CD4-positive, alpha-beta T cell treated with Interleukin-2 at 100 ng/mL for 4 hours (primary cell): ENCODE results near the gene BEX2.
A peak's percentile ranks its signal among the peaks of the same experiment; 100 is the strongest.
"Not testable (repeated sequence)": the region's sequence is repeated elsewhere in the genome, so short reads cannot be mapped to it uniquely, and the experiment has no call there.

Source experiments
- DNase-seq: peaks from one replicate; pipeline ENCODE4 v3.0.0-alpha.2; 2020; ENCODE audit warnings: low spot score

The BEX2 gene

DNA sequence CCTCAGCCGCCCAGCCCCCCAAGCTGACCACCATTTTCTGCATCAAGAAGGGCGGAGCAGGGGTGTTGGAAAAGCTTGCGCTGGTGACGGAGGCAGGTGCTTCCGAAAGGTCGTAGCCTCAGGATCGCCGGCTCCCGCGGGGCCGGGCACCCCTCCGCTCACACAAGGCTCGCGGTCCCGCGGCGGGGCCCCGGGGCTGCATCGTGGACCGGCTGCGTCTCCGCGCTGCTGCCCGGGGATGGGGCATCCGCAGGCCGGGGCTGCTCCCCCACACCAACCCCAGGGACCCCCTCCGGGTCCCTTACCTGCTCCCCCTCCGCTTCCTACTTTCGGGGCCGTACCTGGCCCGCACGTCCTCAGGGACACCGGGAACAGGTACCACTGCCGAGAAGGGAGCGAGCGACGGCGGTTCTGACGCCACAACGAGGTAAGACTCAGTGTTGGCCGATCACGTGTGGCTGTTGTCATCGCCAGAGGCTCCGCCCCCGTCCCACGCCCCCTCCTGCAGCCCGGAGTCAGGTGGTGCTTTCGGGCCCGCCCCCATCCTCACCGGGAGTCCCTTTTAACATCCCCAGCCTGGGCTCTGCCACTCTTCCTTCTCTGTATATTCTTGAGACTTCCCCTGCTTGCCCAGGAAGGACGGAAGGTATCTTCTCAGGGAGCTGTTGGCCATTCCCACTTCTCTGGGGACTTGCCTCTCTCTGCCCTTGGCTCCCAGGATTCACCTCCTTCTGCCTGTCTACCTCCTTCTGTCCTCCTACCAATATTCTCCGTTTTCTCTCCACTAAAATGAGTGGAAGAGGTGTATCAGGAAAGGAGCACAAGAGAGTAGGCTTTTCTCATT lies at the start of gene BEX2:
BEX2 (minus strand) TSS at position 436 of the 844 bp plus-strand sequence. CDS start 1,014 bp downstream, outside the sequence.
- peak; percentile 77 for DNase-seq

GRCh38 chrX:103360092-103360491 lies 49.3 kb upstream of the BEX2 start:
- no peak for DNase-seq

GRCh38 chrX:103359605-103360004 lies 48.8 kb upstream of the BEX2 start:
- not testable (repeated sequence) for DNase-seq

DNA sequence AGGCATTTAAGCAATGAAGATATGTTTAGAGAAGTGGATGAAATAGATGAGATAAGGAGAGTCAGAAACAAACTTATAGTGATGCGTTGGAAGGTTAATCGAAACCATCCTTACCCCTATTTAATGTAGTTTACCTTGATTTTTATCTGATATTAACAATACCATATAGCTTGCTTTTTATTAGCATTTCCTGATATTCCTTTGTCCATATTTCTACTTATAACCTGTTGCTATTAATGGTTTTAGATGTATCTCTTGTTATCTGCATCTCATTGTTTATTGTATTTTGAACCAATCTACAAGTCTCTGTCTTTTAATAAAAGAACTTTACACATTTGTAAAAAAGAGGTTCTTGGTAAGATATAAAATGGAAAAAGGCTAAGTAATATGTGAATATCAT lies 47.1 kb upstream of the BEX2 start:
- no peak for DNase-seq

DNA sequence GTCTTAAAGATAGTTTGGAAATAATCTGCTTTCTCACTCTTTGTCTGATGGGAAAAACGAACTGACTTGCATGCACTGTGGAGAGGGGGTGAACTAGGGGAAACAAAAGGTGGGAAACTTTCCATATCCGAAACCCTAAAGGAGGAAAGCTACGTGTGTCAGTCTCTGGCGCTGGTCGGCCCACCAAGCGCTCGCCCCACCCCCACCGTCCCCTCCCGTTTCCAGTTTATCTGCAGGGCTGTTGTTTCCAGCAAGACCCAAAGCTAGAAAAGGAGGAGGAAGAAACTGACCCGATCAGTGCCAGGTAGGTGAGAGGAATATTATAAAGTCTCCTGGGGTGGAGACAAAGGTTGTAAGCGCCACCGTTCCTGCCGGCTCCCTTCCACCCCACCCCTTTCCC lies 46.1 kb upstream of the BEX2 start:
- no peak for DNase-seq

- DNase-seq, result no peak
Observed at GRCh38 chrX:103356130-103356798, 45.5 kb upstream of the BEX2 start, which contains the start of gene TCEAL9. Gene TCEAL9, plus strand, starts transcription at chrX:103356506. Its CDS starts 1,179 bp downstream, at chrX:103357685.

DNA sequence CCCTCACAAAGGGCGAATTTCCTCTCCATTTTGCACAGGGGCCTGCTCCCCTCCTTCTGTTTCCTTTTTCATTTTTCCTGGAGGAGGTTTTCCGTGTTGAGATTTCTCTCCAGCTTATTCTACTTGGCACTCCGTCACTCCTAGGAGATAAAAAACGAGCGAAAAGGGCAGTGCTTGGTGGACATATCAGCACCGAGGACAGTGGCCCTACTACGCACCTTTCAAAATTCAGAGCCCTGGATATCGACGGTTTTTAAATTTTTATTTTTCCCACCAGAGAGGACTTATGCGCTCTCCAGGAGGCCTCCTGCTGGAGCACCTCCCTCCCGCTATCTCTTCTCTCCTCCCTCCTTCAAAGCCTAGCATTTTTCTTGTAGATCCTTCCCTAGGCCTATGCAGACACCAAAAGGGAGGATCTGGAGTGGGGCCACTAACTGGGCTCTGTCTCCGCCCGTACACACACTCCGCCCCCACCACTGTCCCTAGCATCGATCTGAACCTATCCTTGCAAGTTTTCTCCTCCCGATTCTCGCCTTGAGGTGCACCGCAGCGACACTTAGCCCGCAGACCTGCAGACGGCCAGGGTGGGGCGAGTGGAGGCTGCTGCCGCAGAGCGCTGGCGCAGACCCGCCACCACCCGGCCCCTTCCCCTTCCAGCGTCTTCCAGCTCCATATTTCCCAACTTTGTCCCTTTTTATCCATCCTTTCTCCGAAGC lies 37.0 kb upstream of the BEX2 start:
- DNase-seq, result no peak

DNA sequence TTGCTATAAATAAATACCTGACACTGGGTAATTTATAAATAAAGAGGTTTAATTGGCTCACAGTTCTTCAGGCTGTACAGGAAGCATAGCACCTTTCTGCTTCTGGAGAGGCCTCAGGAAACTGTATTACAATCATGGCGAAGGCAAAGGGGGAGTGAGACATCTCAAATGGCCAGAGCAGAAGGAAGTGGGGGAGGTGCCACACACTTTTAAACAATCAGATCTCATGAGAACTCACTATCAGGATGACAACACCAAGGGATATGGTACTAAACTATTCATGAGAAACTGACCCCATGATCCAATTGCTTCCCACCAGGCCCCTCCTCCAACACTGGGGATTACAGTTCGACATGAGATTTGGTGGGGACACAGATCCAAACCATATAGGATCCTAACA lies 33.8 kb upstream of the BEX2 start:
- DNase-seq, result no peak

DNA sequence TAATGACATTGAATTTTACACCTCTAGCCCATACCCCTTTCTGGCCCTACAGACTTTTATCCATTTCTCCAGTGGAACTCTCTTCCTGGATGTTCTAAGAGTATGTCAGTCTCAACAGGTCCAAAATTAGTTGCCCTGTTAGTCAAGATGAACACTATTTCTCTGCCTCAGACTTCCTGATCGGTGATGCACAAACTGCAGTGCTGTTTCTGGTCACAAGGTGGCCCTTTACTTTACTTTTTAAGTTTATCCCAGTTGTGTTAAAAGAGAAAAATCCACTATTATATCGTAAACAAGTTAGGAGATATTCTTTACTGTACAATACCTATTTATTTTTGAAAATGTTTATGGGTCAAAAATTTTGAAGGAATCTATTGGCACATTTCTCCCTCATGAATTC lies 32.3 kb upstream of the BEX2 start:
- DNase-seq, result peak; percentile 32

- no peak for DNase-seq
Observed at GRCh38 chrX:103338663-103339062, 27.9 kb upstream of the BEX2 start.

DNA sequence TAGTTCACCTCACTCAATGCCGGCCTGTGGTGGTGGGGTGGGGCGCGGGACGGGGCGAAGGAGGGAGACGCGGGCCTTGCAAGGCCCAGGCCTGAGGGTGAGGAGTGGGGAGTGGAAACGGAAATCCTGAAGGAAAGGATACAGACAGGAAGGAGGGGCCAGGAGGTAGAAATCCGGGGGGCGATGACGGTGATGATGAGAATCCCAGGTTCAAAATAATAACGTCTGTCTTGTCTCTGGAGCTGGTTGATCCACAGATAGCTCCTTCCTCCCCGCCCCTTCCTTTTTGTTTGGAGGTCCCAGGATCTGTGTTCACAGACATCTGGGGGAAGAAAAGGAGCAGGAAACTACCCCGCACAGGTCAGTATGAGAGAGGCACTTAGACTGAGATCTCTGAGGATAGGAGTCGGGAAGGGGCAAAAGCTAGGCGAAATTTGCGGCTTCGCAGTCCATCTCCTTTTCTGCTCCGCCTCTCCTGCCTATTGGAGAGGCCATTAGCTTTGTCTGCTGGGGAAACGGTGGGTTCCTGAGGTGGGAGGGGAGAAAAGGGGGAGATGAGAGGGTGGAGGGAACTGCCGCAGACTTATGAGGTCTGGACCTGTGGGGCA lies 20.0 kb upstream of the BEX2 start:
- DNase-seq, result no peak

DNA sequence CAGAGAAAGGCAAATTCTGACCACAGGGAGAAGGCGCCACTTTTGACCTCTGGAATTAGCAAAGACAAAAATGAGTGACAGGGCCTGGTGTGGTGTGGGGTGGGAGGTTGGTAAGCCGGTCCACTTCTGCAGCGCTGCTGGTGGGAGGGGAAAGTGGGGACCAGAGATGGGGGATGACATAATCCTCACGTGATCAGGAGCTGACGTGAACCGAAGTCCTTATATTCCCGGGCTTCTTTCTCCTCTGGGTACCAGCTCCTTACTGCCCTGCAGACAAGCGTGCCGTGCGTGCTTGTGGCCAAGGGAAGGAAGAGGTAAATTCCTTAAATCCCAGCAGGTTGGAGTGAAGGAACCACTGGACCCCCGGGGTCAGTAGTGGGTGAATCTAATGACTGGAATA lies 19.2 kb upstream of the BEX2 start, which contains the start of gene TCEAL7:
TCEAL7 (plus strand) TSS at position 249 of the 400 bp plus-strand sequence. CDS start 1,165 bp downstream, outside the sequence.
- DNase-seq, result no peak

DNA sequence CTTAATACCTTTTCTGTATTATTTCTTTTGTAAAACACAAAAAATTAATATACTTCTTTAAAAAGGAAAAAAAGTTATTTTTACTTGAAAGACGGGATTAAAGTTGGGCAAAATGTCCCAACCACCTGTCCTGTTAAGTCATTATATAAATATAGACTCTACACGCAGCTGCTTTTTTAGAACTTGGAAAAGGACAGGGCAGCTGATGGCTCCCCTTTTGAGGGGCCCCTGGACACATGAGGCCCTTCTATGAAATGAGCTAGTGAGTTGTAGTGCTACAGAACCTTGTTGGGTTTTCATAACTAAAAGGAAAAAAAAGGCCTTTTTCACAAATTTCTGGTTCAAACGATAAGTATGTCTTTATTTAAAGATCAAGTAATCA lies 600 bp upstream of the BEX2 start:
- no peak for DNase-seq

DNA sequence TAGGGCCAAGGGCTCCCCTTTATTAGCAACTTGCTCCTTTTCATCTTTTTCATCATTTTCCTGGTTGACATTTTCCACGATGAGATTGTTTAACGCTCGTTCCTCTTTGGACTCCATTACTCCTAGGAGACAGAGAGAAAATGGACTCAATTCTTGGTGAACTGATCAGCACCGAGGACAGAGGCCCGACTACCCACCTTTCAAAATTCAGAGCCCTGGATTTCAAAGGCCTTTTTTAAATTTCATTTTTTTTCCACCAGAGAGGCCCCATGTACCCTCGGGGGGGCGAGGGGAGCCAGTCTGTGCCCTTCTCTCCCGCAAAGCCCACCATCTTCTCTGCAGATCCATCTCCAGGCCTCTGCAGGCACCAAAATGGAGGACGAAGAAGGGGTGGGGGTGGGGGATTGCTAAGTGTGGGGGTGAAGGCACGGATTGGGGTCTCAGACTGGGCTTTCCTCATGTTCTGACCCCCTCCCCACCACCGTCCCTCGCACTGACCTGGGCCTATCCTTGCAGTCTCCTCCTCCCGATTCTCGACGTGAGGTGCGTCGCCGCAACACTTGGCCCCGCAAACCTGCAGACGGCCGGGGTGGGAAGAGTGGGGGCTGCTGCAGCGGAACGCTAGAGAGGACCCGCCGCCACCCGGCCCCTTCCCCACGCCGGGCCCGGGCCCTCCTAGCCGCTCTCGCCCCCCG lies 783 bp downstream of the BEX2 start:
- no peak for DNase-seq

DNA sequence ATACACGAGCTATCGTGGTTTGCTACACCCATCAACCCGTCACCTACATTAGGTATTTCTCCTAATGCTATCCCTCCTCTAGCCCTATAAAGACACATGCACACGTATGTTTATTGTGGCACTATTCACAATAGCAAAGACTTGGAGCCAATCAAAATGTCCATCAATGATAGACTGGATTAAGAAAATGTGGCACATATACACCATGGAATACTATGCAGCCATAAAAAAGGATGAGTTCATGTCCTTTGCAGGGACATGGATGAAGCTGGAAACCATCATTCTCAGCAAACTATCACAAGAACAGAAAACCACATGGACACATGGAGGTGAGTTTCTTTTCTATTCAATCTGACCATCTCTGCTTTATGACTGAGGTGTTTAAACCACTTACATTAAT lies 5.1 kb downstream of the BEX2 start:
- not testable (repeated sequence) for DNase-seq

DNA sequence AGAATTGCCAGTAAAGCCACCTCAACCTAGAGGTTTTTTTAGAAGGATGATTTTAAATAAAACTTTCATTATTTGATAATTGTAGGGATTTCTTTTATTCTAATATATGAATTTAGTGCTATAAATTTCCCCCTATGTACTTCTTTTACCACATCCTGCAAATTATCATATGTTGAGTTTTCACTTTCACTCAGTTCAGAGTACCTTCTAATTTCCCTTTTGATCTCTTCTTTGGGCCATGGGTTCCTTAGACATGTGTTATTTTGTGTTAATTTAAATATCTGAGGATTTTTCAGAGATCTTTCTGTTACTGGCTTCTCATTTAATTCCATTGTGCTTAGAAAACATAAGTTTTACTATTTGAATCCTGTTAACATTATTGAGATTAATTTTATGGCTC lies 6.1 kb downstream of the BEX2 start:
- DNase-seq, result no peak

- DNase-seq, result no peak
Observed at GRCh38 chrX:103293118-103293517, 17.7 kb downstream of the BEX2 start.

DNA sequence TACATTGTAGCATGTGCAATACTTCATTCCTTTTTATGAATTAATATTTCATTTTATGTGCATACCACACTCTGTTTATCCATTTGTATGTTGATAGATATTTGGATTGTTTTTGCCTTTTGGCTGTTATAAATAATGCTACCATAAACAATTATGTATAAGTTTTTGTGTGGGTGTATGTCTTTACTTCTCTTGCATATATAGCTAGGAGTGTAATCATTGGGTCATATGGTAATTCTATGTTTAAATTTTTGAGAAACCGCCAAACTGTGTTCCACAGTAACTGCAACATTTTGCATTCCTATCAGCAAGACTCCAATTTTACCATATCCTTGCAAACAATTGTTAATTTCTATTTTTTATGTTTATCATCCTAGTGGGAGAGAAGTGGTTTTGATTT lies 31.2 kb downstream of the BEX2 start:
- DNase-seq, result no peak

DNA sequence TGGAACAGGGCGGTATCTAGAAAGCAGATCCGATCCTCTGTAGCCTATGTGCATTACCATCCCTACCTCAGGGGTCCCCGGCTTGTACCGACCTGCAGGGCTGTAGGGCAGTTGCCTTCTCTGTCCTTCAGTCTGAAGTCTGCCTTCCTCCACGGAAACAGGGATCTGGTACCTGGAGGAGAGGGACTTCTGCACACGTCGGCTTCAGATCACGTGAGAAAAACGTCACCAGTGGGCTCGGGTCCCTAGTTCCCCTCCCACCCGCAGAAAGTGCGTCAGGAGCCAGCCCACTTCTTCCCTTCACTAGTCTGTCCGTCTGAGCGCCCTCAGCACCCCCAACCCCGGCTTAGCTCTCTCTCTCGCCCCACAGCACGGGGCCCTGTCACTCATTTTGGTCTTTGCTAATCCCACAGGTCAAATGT lies 34.2 kb downstream of the BEX2 start, which contains the start of gene TCEAL5:
TCEAL5 (minus strand) TSS at position 170 of the 422 bp plus-strand sequence. CDS start 2,187 bp downstream, outside the sequence.
- DNase-seq, result no peak

DNA sequence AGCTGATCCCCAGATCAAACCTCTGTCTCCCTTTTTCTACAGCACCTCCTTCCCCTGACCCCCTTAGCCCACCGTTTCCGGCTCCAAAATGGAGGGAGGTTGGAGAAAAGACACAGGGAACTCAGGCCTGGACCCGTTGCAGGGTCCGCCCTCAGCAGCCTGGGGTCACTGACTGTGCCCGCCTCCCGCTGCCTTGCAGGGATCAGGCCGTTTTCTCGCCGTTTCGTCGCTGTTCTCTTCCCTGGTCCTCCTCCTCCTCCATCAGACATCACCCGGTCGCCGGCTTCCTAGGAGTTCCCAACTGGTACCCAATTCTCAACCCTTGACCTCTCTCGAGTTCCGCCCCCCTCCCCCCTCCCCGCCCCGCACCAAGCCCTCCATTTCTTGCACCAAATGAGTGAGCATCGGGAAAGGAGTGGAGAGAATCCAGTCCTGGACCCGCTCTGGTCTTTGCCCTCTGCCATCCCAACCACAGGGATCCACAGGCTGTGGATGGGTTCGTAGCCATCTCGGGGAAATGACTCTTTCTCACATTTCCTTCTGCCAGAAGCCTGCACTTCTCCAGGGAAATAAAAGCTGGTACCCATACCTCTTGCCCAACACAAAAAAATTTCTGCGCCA lies 34.7 kb downstream of the BEX2 start:
- DNase-seq, result no peak

DNA sequence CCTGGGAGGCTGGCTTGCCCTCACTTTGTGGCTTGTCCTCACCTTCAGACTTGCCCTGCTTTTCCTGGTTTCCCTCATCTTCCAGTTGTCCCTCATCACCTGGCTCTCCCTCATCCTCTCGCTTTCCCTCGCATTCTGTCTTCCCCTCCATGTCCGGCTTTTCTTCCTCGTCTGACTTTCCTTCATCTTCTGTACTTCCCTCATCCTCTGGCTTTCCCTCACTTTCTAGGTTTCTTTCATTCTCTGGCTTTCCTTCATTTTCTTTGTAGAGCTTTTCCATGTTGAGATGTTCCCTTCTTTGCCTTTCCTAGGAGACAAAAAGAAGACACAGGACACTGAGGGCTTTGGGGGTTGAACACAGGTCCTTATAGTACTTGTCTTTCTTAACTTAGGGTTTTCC lies 36.5 kb downstream of the BEX2 start:
- DNase-seq, result no peak
